HEK293 (cell line): ENCODE results near the gene ASF1A.

Experiments
- CTCF ChIA-PET: fragments of 350-600 bp; formaldehyde crosslinking; extraction: SDS; loops from one replicate; lab custom pipeline; 2021; ENCODE audit warnings: antibody characterized with exemption; lab: Yijun Ruan, JAX
- POLR2A ChIA-PET: fragments of 300-600 bp; formaldehyde crosslinking; extraction: SDS; loops from one replicate; lab custom pipeline; 2020; ENCODE audit warnings: antibody characterized with exemption, inconsistent platforms; lab: Yijun Ruan, JAX
- H3K27ac ChIP-seq: fragments of 200-500 bp; sonication (Bioruptor generic); 2 replicates; pipeline ENCODE4 v1.5.1; 2014; ENCODE audit warnings: low read depth, low read length, control low read depth, inconsistent platforms; ENCODE audit errors: extremely low read depth
- H3K36me3 ChIP-seq, 2 experiments: fragments of 200-500 bp in 1 of 2; sonication (Bioruptor generic) in 1 of 2; 1 replicate in 1 of 2; 2 replicates in 1 of 2; pipeline ENCODE4 v1.5.1; 2014 to 2017; ENCODE audit warnings: inconsistent platforms in 2 of 2, low read length in 2 of 2; ENCODE audit not compliant: control insufficient read depth in 2 of 2, insufficient read depth in 1 of 2
- H3K4me1 ChIP-seq: fragments of 200-500 bp; sonication (Bioruptor generic); 2 replicates; pipeline ENCODE4 v1.5.1; 2014; ENCODE audit warnings: mild to moderate bottlenecking, low read length, inconsistent platforms; ENCODE audit not compliant: control insufficient read depth, insufficient read depth
- H3K4me3 ChIP-seq: 2 replicates; pipeline ENCODE4 v1.5.1; 2011; ENCODE audit warnings: low read depth, mild to moderate bottlenecking, control low read depth, low read length, moderate library complexity
- H3K9me3 ChIP-seq: fragments of 200-500 bp; sonication (Bioruptor generic); 2 replicates; pipeline ENCODE4 v1.5.1; 2014; ENCODE audit warnings: low read depth, low read length, inconsistent platforms; ENCODE audit not compliant: control insufficient read depth, insufficient read depth
- KLF1 ChIP-seq: fragments of 450-650 bp; formaldehyde crosslinking; IDR thresholded peaks from 2 replicates; pipeline ENCODE4 v1.5.1; 2016; ENCODE audit warnings: missing biosample characterization, missing genetic modification characterization
- MEIS1 ChIP-seq: sonication (generic); formaldehyde crosslinking; IDR thresholded peaks from 2 replicates; pipeline ENCODE4 v1.8.1; 2022; ENCODE audit warnings: missing genetic modification reagents, mild to moderate bottlenecking, borderline replicate concordance
- WT1 ChIP-seq: fragments of 450-650 bp; formaldehyde crosslinking; IDR thresholded peaks from 2 replicates; pipeline ENCODE4 v1.5.1; 2016; ENCODE audit warnings: missing biosample characterization, missing genetic modification characterization
- YY1 ChIP-seq: fragments of 450-650 bp; formaldehyde crosslinking; IDR thresholded peaks from 2 replicates; pipeline ENCODE4 v1.5.1; 2018; ENCODE audit warnings: missing biosample characterization, missing genetic modification characterization
- ZBTB11 ChIP-seq: fragments of 450-650 bp; formaldehyde crosslinking; conservative IDR thresholded peaks from 2 replicates; pipeline ENCODE4 v1.5.1; 2016; ENCODE audit warnings: low read depth, missing biosample characterization, missing genetic modification characterization
- ZFP3 ChIP-seq: fragments of 450-650 bp; formaldehyde crosslinking; IDR thresholded peaks from 2 replicates; pipeline ENCODE4 v1.5.1; 2016; ENCODE audit warnings: low read depth, missing biosample characterization, missing genetic modification characterization
- ZFP41 ChIP-seq: fragments of 450-650 bp; formaldehyde crosslinking; IDR thresholded peaks from 2 replicates; pipeline ENCODE4 v1.5.1; 2016; ENCODE audit warnings: missing biosample characterization, missing genetic modification characterization, borderline replicate concordance
- ZNF132 ChIP-seq: fragments of 450-650 bp; formaldehyde crosslinking; IDR thresholded peaks from 2 replicates; pipeline ENCODE4 v1.5.1; 2017; ENCODE audit warnings: missing biosample characterization, missing genetic modification characterization, borderline replicate concordance
- ZNF23 ChIP-seq: fragments of 450-650 bp; formaldehyde crosslinking; IDR thresholded peaks from 2 replicates; pipeline ENCODE4 v1.5.1; 2016; ENCODE audit warnings: missing biosample characterization, missing genetic modification characterization, borderline replicate concordance
- ZNF324 ChIP-seq: fragments of 450-650 bp; formaldehyde crosslinking; IDR thresholded peaks from 2 replicates; pipeline ENCODE4 v1.5.1; 2016; ENCODE audit warnings: missing biosample characterization, missing genetic modification characterization
- ZNF366 ChIP-seq: fragments of 450-650 bp; formaldehyde crosslinking; conservative IDR thresholded peaks from 2 replicates; pipeline ENCODE4 v1.5.1; 2016; ENCODE audit warnings: missing biosample characterization, missing genetic modification characterization
- ZNF37A ChIP-seq: fragments of 450-650 bp; IDR thresholded peaks from 2 replicates; pipeline ENCODE4 v1.5.1; 2018; ENCODE audit warnings: missing biosample characterization, missing genetic modification characterization
- ZNF394 ChIP-seq: fragments of 450-650 bp; formaldehyde crosslinking; IDR thresholded peaks from 2 replicates; pipeline ENCODE4 v1.5.1; 2016; ENCODE audit warnings: missing biosample characterization, missing genetic modification characterization, mild to moderate bottlenecking, moderate library complexity, borderline replicate concordance
- ZNF404 ChIP-seq: fragments of 450-650 bp; formaldehyde crosslinking; IDR thresholded peaks from 2 replicates; pipeline ENCODE4 v1.5.1; 2017; ENCODE audit warnings: missing biosample characterization, missing genetic modification characterization
- ZNF423 ChIP-seq: fragments of 450-650 bp; formaldehyde crosslinking; IDR thresholded peaks from 2 replicates; pipeline ENCODE4 v1.5.1; 2016; ENCODE audit warnings: missing biosample characterization, missing genetic modification characterization
- ZNF514 ChIP-seq: fragments of 450-650 bp; formaldehyde crosslinking; IDR thresholded peaks from 2 replicates; pipeline ENCODE4 v1.5.1; 2016; ENCODE audit warnings: missing biosample characterization, missing genetic modification characterization
- ZNF521 ChIP-seq: fragments of 450-650 bp; formaldehyde crosslinking; IDR thresholded peaks from 2 replicates; pipeline ENCODE4 v1.5.1; 2017; ENCODE audit warnings: missing biosample characterization, mild to moderate bottlenecking, missing genetic modification characterization
- ZNF544 ChIP-seq: fragments of 450-650 bp; formaldehyde crosslinking; IDR thresholded peaks from 2 replicates; pipeline ENCODE4 v1.5.0; 2017; ENCODE audit warnings: missing biosample characterization, missing genetic modification characterization
- ZNF585B ChIP-seq: fragments of 450-650 bp; formaldehyde crosslinking; IDR thresholded peaks from 2 replicates; pipeline ENCODE4 v1.5.1; 2016; ENCODE audit warnings: missing biosample characterization, missing genetic modification characterization
- ZNF623 ChIP-seq: fragments of 450-650 bp; formaldehyde crosslinking; IDR thresholded peaks from 2 replicates; pipeline ENCODE4 v1.5.1; 2016; ENCODE audit warnings: missing biosample characterization, missing genetic modification characterization
- ZNF626 ChIP-seq: fragments of 450-650 bp; sonication (Bioruptor Pico); formaldehyde crosslinking; IDR thresholded peaks from 2 replicates; pipeline ENCODE4 v1.5.1; 2018; ENCODE audit warnings: missing biosample characterization, missing genetic modification characterization, inconsistent platforms
- ZNF791 ChIP-seq: fragments of 450-650 bp; formaldehyde crosslinking; IDR thresholded peaks from 2 replicates; pipeline ENCODE4 v1.5.1; 2016; ENCODE audit warnings: missing biosample characterization, missing genetic modification characterization
- ZNF830 ChIP-seq: fragments of 450-650 bp; IDR thresholded peaks from 2 replicates; pipeline ENCODE4 v1.5.0; 2018; ENCODE audit warnings: missing biosample characterization, missing genetic modification characterization, low read depth, mild to moderate bottlenecking, moderate library complexity
- ZNF843 ChIP-seq: fragments of 450-650 bp; formaldehyde crosslinking; IDR thresholded peaks from 2 replicates; pipeline ENCODE4 v1.5.1; 2016; ENCODE audit warnings: missing biosample characterization, missing genetic modification characterization
- TF ChIP-seq, protein P1 (sequence below): fragments of 450-650 bp; formaldehyde crosslinking; IDR thresholded peaks from 2 replicates; pipeline ENCODE4 v1.5.1; 2016; ENCODE audit warnings: missing biosample characterization, missing genetic modification characterization
- TF ChIP-seq, protein P2 (sequence below): fragments of 450-650 bp; formaldehyde crosslinking; IDR thresholded peaks from 2 replicates; pipeline ENCODE4 v1.5.1; 2016; ENCODE audit warnings: missing biosample characterization, missing genetic modification characterization

Gene ASF1A

GRCh38 chr6:118859517-118860064 is 34.4 kb upstream of the ASF1A start:
- ChIA-PET POLR2A (no interaction called here), CTCF (no interaction called here)
- Histone ChIP-seq H3K9me3 (no peaks in the 10 kb centered on the region), H3K36me3 (peaks cover 0 to 12% of the 10 kb centered on the region in 2 experiments; a peak in 1 of 3 replicates), H3K27ac (no peak overlapping the region), H3K4me1 (no peaks in the 10 kb centered on the region), H3K4me3 (no peak overlapping the region)
- TF ChIP-seq ZBTB11 (tag by site-specific recombination) (no peak), ZNF585B (no peak), ZNF366 (tag by site-specific recombination) (no peak), ZNF394 (tag by site-specific recombination) (no peak), ZNF830 (tag by site-specific recombination) (no peak), ZNF623 (tag by site-specific recombination) (no peak), ZNF132 (tag by site-specific recombination) (no peak), ZFP41 (tag by site-specific recombination) (no peak), ZFP3 (no peak), ZNF37A (no peak), ZNF404 (tag by site-specific recombination) (no peak), MEIS1 (CRISPR knock-in tag) (no peak), YY1 (no peak), ZNF791 (tag by site-specific recombination) (no peak), ZNF23 (tag by site-specific recombination) (no peak), ZNF521 (no peak)
- TF ChIP-seq, protein P1, sequence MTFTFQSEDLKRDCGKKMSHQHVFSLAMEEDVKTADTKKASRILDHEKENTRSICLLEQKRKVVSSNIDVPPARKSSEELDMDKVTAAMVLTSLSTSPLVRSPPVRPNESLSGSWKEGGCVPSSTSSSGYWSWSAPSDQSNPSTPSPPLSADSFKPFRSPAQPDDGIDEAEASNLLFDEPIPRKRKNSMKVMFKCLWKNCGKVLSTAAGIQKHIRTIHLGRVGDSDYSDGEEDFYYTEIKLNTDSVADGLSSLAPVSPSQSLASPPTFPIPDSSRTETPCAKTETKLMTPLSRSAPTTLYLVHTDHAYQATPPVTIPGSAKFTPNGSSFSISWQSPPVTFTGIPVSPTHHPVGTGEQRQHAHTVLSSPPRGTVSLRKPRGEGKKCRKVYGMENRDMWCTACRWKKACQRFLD (tag by site-specific recombination), result no peak
- TF ChIP-seq, protein P2, sequence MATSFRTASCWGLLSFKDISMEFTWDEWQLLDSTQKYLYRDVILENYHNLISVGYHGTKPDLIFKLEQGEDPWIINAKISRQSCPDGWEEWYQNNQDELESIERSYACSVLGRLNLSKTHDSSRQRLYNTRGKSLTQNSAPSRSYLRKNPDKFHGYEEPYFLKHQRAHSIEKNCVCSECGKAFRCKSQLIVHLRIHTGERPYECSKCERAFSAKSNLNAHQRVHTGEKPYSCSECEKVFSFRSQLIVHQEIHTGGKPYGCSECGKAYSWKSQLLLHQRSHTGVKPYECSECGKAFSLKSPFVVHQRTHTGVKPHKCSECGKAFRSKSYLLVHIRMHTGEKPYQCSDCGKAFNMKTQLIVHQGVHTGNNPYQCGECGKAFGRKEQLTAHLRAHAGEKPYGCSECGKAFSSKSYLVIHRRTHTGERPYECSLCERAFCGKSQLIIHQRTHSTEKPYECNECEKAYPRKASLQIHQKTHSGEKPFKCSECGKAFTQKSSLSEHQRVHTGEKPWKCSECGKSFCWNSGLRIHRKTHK (tag by site-specific recombination), result no peak

DNA sequence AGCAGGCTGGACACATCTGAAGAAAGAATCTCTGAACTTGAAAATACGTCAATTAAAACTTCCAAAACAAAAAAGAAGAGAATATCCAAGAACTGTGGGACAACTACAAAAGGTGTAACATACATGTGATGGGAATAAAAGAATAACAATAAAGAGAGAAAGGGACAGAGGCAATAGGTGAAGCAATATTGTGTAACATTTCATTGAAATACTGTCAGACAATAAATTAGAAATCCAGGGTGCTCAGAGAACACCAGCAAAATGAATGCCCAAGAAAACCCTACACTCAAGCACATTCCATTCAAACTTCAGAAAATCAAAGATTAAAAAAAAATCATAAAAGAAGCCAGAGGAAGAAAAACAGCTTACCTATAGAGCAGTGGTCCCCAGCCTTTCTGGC is 33.6 kb upstream of the ASF1A start:
- no peak overlapping the region for H3K27ac ChIP-seq
- POLR2A ChIA-PET, result no interaction called here
- H3K4me3 ChIP-seq, result no peak overlapping the region
- H3K36me3 ChIP-seq, result peaks cover 0 to 12% of the 10 kb centered on the region in 2 experiments; a peak in 1 of 3 replicates
- CTCF ChIA-PET, result interaction anchor here (0.5 to 0.6 kb wide), 2 partner anchors 27 to 169 kb away, joined by 3 to 4 read pairs; no protein-coding TSS in a partner anchor
- H3K4me1 ChIP-seq, result no peaks in the 10 kb centered on the region
- TF ChIP-seq ZNF544 (tag by site-specific recombination) (no peak), KLF1 (tag by site-specific recombination) (no peak), ZNF843 (tag by site-specific recombination) (no peak), WT1 (tag by site-specific recombination) (no peak), ZNF324 (tag by site-specific recombination) (no peak), ZNF514 (tag by site-specific recombination) (no peak), ZNF626 (tag by site-specific recombination) (no peak), ZBTB11 (tag by site-specific recombination) (no peak), ZNF423 (tag by site-specific recombination) (no peak)
- TF ChIP-seq, all 188 proteins: peak for 0
- no peaks in the 10 kb centered on the region for H3K9me3 ChIP-seq
